ENCODE results near the gene GNAO1.

DNA sequence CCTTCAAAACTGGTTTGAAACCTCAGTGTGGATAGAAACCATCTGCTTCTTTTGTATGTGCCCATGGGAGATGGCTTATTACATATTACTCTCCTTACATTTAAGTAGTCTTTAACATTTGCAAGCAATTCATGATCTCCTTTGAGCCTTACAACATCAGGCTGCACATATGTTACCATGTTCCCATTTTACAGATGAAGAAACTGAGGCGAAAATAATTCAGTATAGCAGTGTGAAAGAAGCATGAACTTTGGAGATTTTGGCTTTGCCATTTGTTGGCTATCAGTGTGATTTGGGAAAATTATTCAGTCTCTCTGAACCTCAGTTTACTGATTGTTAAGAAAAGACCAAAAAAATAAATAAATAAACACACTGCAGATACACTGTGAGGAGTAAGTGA is 15.7 kb downstream of the GNAO1 start:
- no peak for TF ChIP-seq GATA3 (IDR thresholded peaks at IDR 0.05; ENCODE audit: low read depth, low read length)
- no peak for TF ChIP-seq GATA2 (IDR thresholded peaks at IDR 0.05; ENCODE audit: low read depth, low read length)
